ENCODE data around the gene AIFM2.

GRCh38 chr10:70074165-70074564 lies 58.5 kb downstream of the AIFM2 start:
- TF ChIP-seq CTCF (conservative IDR thresholded peaks at IDR 0.05 in 1 of 2, IDR thresholded peaks at IDR 0.05 in 1 of 2; ENCODE audit: low read depth in 1 of 2, low read length in 2 of 2) (no peak), EZH2 (IDR thresholded peaks at IDR 0.05; ENCODE audit: low read length, missing control alignments) (no peak)
